GM12878 (cell line): ENCODE measurements around the gene MLST8. TPM values are rescaled to one million over a fixed set of nuclear protein-coding genes. Genes with fewer than 3 reads are reported as not detected.

ENCODE experiments used
- ATAC-seq: fragments of 200-7000 bp; cut with Tn5 transposase; 3 replicates; pipeline ENCODE4 v1.9.1; 2020; ENCODE audit warnings: mild to moderate bottlenecking, moderate library complexity
- BruUV-seq: library from RNA; stranded (reverse); fragments of 400-500 nt; replicated peaks from 2 replicates; lab custom pipeline; 2021; lab: Mats Ljungman, UMichigan
- CTCF ChIA-PET: fragments of 300-600 bp; sonication (Branson Sonifier 250); formaldehyde crosslinking; extraction: SDS; loops from one replicate; lab custom pipeline; 2021; ENCODE audit warnings: inconsistent platforms; lab: Yijun Ruan, JAX
- POLR2A ChIA-PET: fragments of 350-600 bp; formaldehyde crosslinking; extraction: SDS; loops from one replicate; lab custom pipeline; 2021; ENCODE audit warnings: inconsistent platforms; lab: Charles Lee
- RAD21 ChIA-PET: fragments of 300-600 bp; sonication (Branson Sonifier 250); formaldehyde crosslinking; loops from one replicate; lab custom pipeline; 2023; ENCODE audit warnings: antibody characterized with exemption; ENCODE audit not compliant: unreplicated experiment; lab: Charles Lee
- SMC1A ChIA-PET: fragments of 300-600 bp; sonication (Branson Sonifier 250); formaldehyde crosslinking; loops from one replicate; lab custom pipeline; 2023; ENCODE audit not compliant: unreplicated experiment, uncharacterized antibody; lab: Charles Lee
- DNase-seq: peaks from one replicate; pipeline ENCODE4 v3.0.0-alpha.2; 2011; ENCODE audit warnings: low read depth, low spot score
- FAIRE-seq: peaks from 3 replicates; lab custom pipeline; 2011; peaks lifted over from hg19 to GRCh38; lab: Jason Lieb, UNC
- H2AFZ ChIP-seq: 2 replicates; pipeline ENCODE4 v1.6.0; 2011; ENCODE audit warnings: low read depth, low read length, control low read depth; ENCODE audit not compliant: control insufficient read depth
- H3K27ac ChIP-seq: 2 replicates; pipeline ENCODE4 v1.5.1; 2011; ENCODE audit warnings: control low read depth; ENCODE audit not compliant: control insufficient read depth, insufficient read depth
- H3K27me3 ChIP-seq, 2 experiments: replicated peaks in 1 of 2; 2 replicates each; pipeline versions ENCODE4 v1.6.0 to v1.6.1; 2011; ENCODE audit warnings: low read length in 1 of 2; ENCODE audit not compliant: control insufficient read depth in 2 of 2, insufficient read depth in 2 of 2
- H3K36me3 ChIP-seq, 2 experiments: 2 replicates each; pipeline ENCODE4 v1.5.1; 2011; ENCODE audit warnings: low read length in 1 of 2; ENCODE audit not compliant: control insufficient read depth in 2 of 2, insufficient read depth in 2 of 2
- H3K4me1 ChIP-seq: 2 replicates; pipeline ENCODE4 v1.6.1; 2011; ENCODE audit warnings: mild to moderate bottlenecking, low read length, moderate library complexity, mixed read lengths; ENCODE audit not compliant: control insufficient read depth, insufficient read depth
- H3K4me2 ChIP-seq: 2 replicates; pipeline ENCODE4 v1.6.0; 2011; ENCODE audit warnings: control low read depth; ENCODE audit not compliant: control insufficient read depth, insufficient read depth
- H3K4me3 ChIP-seq: fragments of 200-600 bp; sonication (generic); 2 replicates; pipeline ENCODE4 v1.5.1; 2016
- H3K79me2 ChIP-seq: 2 replicates; pipeline ENCODE4 v1.6.0; 2011; ENCODE audit warnings: low read length; ENCODE audit not compliant: control insufficient read depth, insufficient read depth
- H3K9ac ChIP-seq: 2 replicates; pipeline ENCODE4 v1.8.0; 2011; ENCODE audit warnings: low read length, control low read depth, mixed read lengths; ENCODE audit not compliant: control insufficient read depth, insufficient read depth
- H3K9me3 ChIP-seq: replicated peaks from 3 replicates; pipeline ENCODE4 v1.5.1; 2011; ENCODE audit warnings: mild to moderate bottlenecking, low read length; ENCODE audit not compliant: control insufficient read depth, insufficient read depth
- H4K20me1 ChIP-seq: 2 replicates; pipeline ENCODE4 v1.6.0; 2011; ENCODE audit not compliant: control insufficient read depth, insufficient read depth
- CREM ChIP-seq: IDR thresholded peaks from 2 replicates; pipeline ENCODE4 v1.6.1; 2014; ENCODE audit warnings: antibody characterized with exemption, low read depth
- CTCF ChIP-seq, 3 experiments: IDR thresholded peaks in 2 of 3; conservative IDR thresholded peaks in 1 of 3; 2 replicates each; pipeline ENCODE4 v1.5.1; 2011; ENCODE audit warnings: low read depth in 3 of 3, low read length in 3 of 3, mild to moderate bottlenecking in 3 of 3, control low read depth in 2 of 3, moderate library complexity in 2 of 3, inconsistent platforms in 1 of 3, mixed read lengths in 1 of 3; ENCODE audit not compliant: control insufficient read depth in 2 of 3, insufficient read depth in 1 of 3; ENCODE audit errors: extremely low read depth in 1 of 3
- FOXM1 ChIP-seq: IDR thresholded peaks from 2 replicates; pipeline ENCODE4 v1.6.1; 2012; ENCODE audit warnings: low read depth, mild to moderate bottlenecking, inconsistent platforms, low read length, moderate library complexity
- NFIC ChIP-seq: IDR thresholded peaks from 2 replicates; pipeline ENCODE4 v1.6.1; 2012; ENCODE audit warnings: low read depth, mild to moderate bottlenecking, inconsistent platforms, low read length, moderate library complexity
- NFYA ChIP-seq: IDR thresholded peaks from 2 replicates; pipeline ENCODE4 v1.6.1; 2011; ENCODE audit warnings: low read depth, mild to moderate bottlenecking, low read length, improper control_type of control experiment, borderline replicate concordance
- POLR2A ChIP-seq: IDR thresholded peaks from 2 replicates; pipeline ENCODE4 v1.6.1; 2011; ENCODE audit warnings: low read depth, mild to moderate bottlenecking, low read length
- SIX5 ChIP-seq: IDR thresholded peaks from 2 replicates; pipeline ENCODE4 v1.6.1; 2011; ENCODE audit warnings: mild to moderate bottlenecking, low read depth, low read length, moderate library complexity; ENCODE audit not compliant: severe bottlenecking
- ZBED1 ChIP-seq: IDR thresholded peaks from 2 replicates; pipeline ENCODE4 v1.6.1; 2016; ENCODE audit warnings: borderline replicate concordance
- ZBTB40 ChIP-seq: fragments of 450-650 bp; IDR thresholded peaks from 2 replicates; pipeline ENCODE4 v1.6.1; 2016; ENCODE audit warnings: mild to moderate bottlenecking, moderate library complexity, borderline replicate concordance
- WGBS: methylation state at CpG from one replicate; pipeline ENCODE4 v1.1.6; 2016; ENCODE audit warnings: low lambda C conversion rate; ENCODE audit not compliant: insufficient replicate concordance, insufficient coverage; ENCODE audit errors: missing lambda C conversion rate; 5-methylcytosine and 5-hydroxymethylcytosine counted together
- in situ Hi-C: fragments of 300-500 bp; cut with MboI; formaldehyde crosslinking; loops from 9 replicates; pipeline ENCODE4 v1.14.3; 2018; ENCODE audit warnings: mixed read lengths
- intact Hi-C: fragments of 100-400 bp; cut with micrococcal nuclease; formaldehyde crosslinking; loops from one replicate; pipeline ENCODE4 v1.14.2; 2022; ENCODE audit not compliant: unreplicated experiment
- polyA plus RNA-seq, 11 experiments: library from polyadenylated mRNA; depleted of rRNA in 4 of 11; unstranded in 6 of 11; stranded (reverse) in 5 of 11; fragments of >200 nt; fragmentation: Nextera tagmentation in 4 of 11; fragmentation: Illumina TruSeq in 1 of 11; extraction: Ambion mirVana in 4 of 11; extraction: Trizol in 1 of 11; gene quantifications; 1 replicate in 1 of 11; 2 replicates in 10 of 11; pipeline versions ENCODE4 v1.2.1 to v1.2.3, GENCODE V29; 2011 to 2016; ENCODE audit warnings: inconsistent platforms in 2 of 11, missing spikeins in 2 of 11, low read depth in 1 of 11
- total RNA-seq, 4 experiments: library from RNA; depleted of rRNA in 3 of 4; stranded (reverse); fragments of >200 nt in 3 of 4; fragmentation: Illumina TruSeq in 1 of 4; extraction: Trizol in 1 of 4; gene quantifications; 2 replicates each; pipeline versions ENCODE4 v1.2.1 to v1.2.3, GENCODE V29; 2013 to 2021

MLST8 gene
- total and polyA plus RNA-seq, 10 of the 15 experiments (the other 5 are each of a cell fraction or from before 2014, with no cell fraction given), result 1.0 to 114 (median 64.2) TPM

- no peak overlapping the region for H3K4me2 ChIP-seq
- in situ Hi-C loops, result no loop called here
- no peaks in the 10 kb centered on the region; a peak in 1 of 4 replicates for H3K27me3 ChIP-seq
- FAIRE-seq, result no peak
- no peaks in the 10 kb centered on the region for H3K4me1 ChIP-seq
- ChIA-PET CTCF (no interaction called here), POLR2A (no interaction called here), SMC1A (no interaction called here), RAD21 (no interaction called here)
- no peak overlapping the region for H3K4me3 ChIP-seq
- no peaks in the 10 kb centered on the region for H3K79me2 ChIP-seq
- no peak overlapping the region for H3K9ac ChIP-seq
- TF ChIP-seq SIX5, result no peak
- peak; percentile 41; the same call in 1 of the 2 replicates for TF ChIP-seq POLR2A
- TF ChIP-seq NFIC, result no peak
- WGBS, result 97% methylated on average over 26 of the region's 50 CpGs
- H3K27ac ChIP-seq, result no peak overlapping the region
- BruUV-seq, result no TSS peak
- no peak for DNase-seq
- peaks cover 6 to 7% of the 10 kb centered on the region in 2 experiments; a peak in 3 of 4 replicates for H3K36me3 ChIP-seq
- intact Hi-C loops, result no loop called here
- no peaks in the 10 kb centered on the region for H4K20me1 ChIP-seq
- no peak for ATAC-seq
- H2AFZ ChIP-seq, result no peak overlapping the region
- no peaks in the 10 kb centered on the region for H3K9me3 ChIP-seq
Measured at GRCh38 chr16:2179107-2179501, 26.1 kb upstream of the MLST8 start.

- no TSS peak for BruUV-seq
- H3K4me3 ChIP-seq, result no peak overlapping the region
- H4K20me1 ChIP-seq, result no peaks in the 10 kb centered on the region
- SMC1A ChIA-PET, result no interaction called here
- CTCF ChIA-PET, result no interaction called here
- RAD21 ChIA-PET, result no interaction called here
- in situ Hi-C loops, result no loop called here
- no peaks in the 10 kb centered on the region for H3K9me3 ChIP-seq
- intact Hi-C loops, result no loop called here
- H3K4me1 ChIP-seq, result no peaks in the 10 kb centered on the region
- POLR2A ChIA-PET, result no interaction called here
- no peak overlapping the region for H3K27ac ChIP-seq
- WGBS, result 98% methylated on average over 15 of the region's 31 CpGs
- H3K79me2 ChIP-seq, result no peaks in the 10 kb centered on the region
- no peak for DNase-seq
- H3K9ac ChIP-seq, result no peak overlapping the region
- FAIRE-seq, result no peak
- ATAC-seq, result no peak
- H3K4me2 ChIP-seq, result no peak overlapping the region
- H3K27me3 ChIP-seq, result no peaks in the 10 kb centered on the region; a peak in 1 of 4 replicates
- H3K36me3 ChIP-seq, result peaks cover 3 to 4% of the 10 kb centered on the region in 2 experiments; a peak in 3 of 4 replicates
- H2AFZ ChIP-seq, result no peak overlapping the region
- TF ChIP-seq CREM (no peak), ZBTB40 (no peak), NFYA (no peak), CTCF (IDR thresholded peaks at IDR 0.05 in 2 of 3, conservative IDR thresholded peaks at IDR 0.05 in 1 of 3; ENCODE audit: control insufficient read depth in 2 of 3, extremely low read depth in 1 of 3, insufficient read depth in 1 of 3, low read depth in 3 of 3, low read length in 3 of 3) (no peak), ZBED1 (no peak), FOXM1 (no peak)
Measured at GRCh38 chr16:2179576-2179975, 25.7 kb upstream of the MLST8 start.
